Psoas muscle (tissue), 8 donors: ENCODE data around the gene PRR23C. TPM values are rescaled to one million over a fixed set of nuclear protein-coding genes. Genes with fewer than 3 reads are reported as not detected.

Source experiments
- ATAC-seq, 4 donors: fragments of 200-7000 bp; cut with Tn5 transposase; one replicate each; pipeline ENCODE4 v1.9.1; 2020; ENCODE audit warnings: moderate library complexity in 3 of 4, mild to moderate bottlenecking in 2 of 4
- DNase-seq, 2 donors: peaks; one replicate each; pipeline ENCODE4 v3.0.0-alpha.2; 2020
- H3K27ac ChIP-seq: fragments of 200-600 bp; one replicate; pipeline ENCODE4 v1.8.0; 2022
- H3K27me3 ChIP-seq, 3 donors: fragments of 200-600 bp in 1 of 3; one replicate each; pipeline versions ENCODE4 v1.6.1 to v1.8.0; 2013 to 2022; ENCODE audit warnings: low read length in 2 of 3, mild to moderate bottlenecking in 2 of 3, moderate library complexity in 1 of 3; ENCODE audit not compliant: insufficient read depth in 3 of 3
- H3K36me3 ChIP-seq, 2 donors: fragments of 200-600 bp in 1 of 2; one replicate each; pipeline versions ENCODE4 v1.6.1 to v1.8.0; 2013 to 2022; ENCODE audit warnings: low read depth in 1 of 2, mild to moderate bottlenecking in 1 of 2, moderate library complexity in 1 of 2; ENCODE audit not compliant: insufficient read depth in 1 of 2
- H3K4me1 ChIP-seq: fragments of 200-600 bp; one replicate; pipeline ENCODE4 v1.8.0; 2022
- H3K4me3 ChIP-seq: fragments of 200-600 bp; one replicate; pipeline ENCODE4 v1.8.0; 2022; ENCODE audit warnings: mild to moderate bottlenecking
- H3K9me3 ChIP-seq: fragments of 200-600 bp; one replicate; pipeline ENCODE4 v1.8.0; 2022
- WGBS, 3 donors: extraction: QIAGEN DNeasy Blood & Tissue Kit; methylation state at CpG; one replicate each; pipeline versions ENCODE4 v1.1.6 to v1.1.7; 2013; 5-methylcytosine and 5-hydroxymethylcytosine counted together
- intact Hi-C, 2 donors: fragments of 100-400 bp; cut with DNase I; formaldehyde crosslinking; loops; one replicate each; pipeline versions ENCODE4 v1.11.0 to v1.14.2; 2022
- polyA plus RNA-seq, 3 donors: library from polyadenylated mRNA; stranded (reverse); fragments of 200-250 nt; gene quantifications; one replicate each; pipeline ENCODE4 v1.2.3, GENCODE V29; 2013
- total RNA-seq, 4 donors: library from RNA; stranded (reverse); fragmentation: NEBNext Ultra II Directional in 2 of 4; extraction: Animal tissue kit (Norgen Biotek cat#: 25700) in 2 of 4; gene quantifications; one replicate each; pipeline versions ENCODE4 v1.2.1 to v1.2.4, GENCODE V29; 2021 to 2023
- TF ChIP-seq, protein P1 (sequence below): fragments of 200-600 bp; IDR thresholded peaks from one replicate; pipeline ENCODE4 v1.8.0; 2022; ENCODE audit warnings: antibody characterized with exemption
- donor health status: healthy with polysubstance abuse.
- donor health status: DM: no; HTN: no; CAD: no; lungs with moderate emphysema.
- donor health status: Bipolar disorder and iron deficiency.
- donor health status: healthy.
- donor health status: DM: yes; HTN: yes; CAD: no.
- donor health status: DM: no; HTN: no; CAD: no.
- donor health status: DM: no; HTN: no; CAD: no.
- donor health status: DM: yes; HTN: yes; CAD: no.

PRR23C gene
- total and polyA plus RNA-seq, 7 donors = not detected

DNA sequence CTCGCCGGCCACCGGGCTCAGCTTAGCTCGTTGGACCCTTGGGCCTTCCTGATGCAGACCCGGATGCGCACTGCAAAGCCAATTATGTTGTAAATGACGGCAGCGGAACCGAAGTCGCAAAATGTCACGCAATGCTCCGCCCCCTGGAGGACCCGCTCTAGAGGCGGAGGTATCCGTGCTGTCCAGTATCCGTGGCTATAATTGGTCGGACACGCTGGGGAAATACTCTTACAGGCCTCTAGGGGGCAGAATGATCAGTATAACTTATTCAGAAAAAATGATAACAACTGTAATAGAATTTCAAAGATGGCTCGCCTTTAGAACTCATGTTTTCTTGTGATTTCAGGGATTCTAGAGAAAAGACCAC, 23.8 kb downstream of the PRR23C start, which contains the start of gene PRR23B:
PRR23B (minus strand) TSS at position 59 of the 367 bp plus-strand sequence. CDS start 265 bp downstream, outside the sequence.
- intact Hi-C loops = no loop called here
- WGBS, 3 donors = 52 to 57% (median 55%) methylated on average over 19 of the region's 19 CpGs
- no peak for ATAC-seq
- TF ChIP-seq, protein P1, sequence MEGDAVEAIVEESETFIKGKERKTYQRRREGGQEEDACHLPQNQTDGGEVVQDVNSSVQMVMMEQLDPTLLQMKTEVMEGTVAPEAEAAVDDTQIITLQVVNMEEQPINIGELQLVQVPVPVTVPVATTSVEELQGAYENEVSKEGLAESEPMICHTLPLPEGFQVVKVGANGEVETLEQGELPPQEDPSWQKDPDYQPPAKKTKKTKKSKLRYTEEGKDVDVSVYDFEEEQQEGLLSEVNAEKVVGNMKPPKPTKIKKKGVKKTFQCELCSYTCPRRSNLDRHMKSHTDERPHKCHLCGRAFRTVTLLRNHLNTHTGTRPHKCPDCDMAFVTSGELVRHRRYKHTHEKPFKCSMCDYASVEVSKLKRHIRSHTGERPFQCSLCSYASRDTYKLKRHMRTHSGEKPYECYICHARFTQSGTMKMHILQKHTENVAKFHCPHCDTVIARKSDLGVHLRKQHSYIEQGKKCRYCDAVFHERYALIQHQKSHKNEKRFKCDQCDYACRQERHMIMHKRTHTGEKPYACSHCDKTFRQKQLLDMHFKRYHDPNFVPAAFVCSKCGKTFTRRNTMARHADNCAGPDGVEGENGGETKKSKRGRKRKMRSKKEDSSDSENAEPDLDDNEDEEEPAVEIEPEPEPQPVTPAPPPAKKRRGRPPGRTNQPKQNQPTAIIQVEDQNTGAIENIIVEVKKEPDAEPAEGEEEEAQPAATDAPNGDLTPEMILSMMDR = no peak
- Histone ChIP-seq H3K27me3 (no peaks in the 10 kb centered on the region), H3K27ac (no peak within 1 kb of the TSS), H3K4me1 (no peaks in the 10 kb centered on the region), H3K9me3 (peaks cover 9% of the 10 kb centered on the region), H3K4me3 (no peak within 1 kb of the TSS), H3K36me3 (no peaks in the 10 kb centered on the region)
- no peak for DNase-seq

DNA sequence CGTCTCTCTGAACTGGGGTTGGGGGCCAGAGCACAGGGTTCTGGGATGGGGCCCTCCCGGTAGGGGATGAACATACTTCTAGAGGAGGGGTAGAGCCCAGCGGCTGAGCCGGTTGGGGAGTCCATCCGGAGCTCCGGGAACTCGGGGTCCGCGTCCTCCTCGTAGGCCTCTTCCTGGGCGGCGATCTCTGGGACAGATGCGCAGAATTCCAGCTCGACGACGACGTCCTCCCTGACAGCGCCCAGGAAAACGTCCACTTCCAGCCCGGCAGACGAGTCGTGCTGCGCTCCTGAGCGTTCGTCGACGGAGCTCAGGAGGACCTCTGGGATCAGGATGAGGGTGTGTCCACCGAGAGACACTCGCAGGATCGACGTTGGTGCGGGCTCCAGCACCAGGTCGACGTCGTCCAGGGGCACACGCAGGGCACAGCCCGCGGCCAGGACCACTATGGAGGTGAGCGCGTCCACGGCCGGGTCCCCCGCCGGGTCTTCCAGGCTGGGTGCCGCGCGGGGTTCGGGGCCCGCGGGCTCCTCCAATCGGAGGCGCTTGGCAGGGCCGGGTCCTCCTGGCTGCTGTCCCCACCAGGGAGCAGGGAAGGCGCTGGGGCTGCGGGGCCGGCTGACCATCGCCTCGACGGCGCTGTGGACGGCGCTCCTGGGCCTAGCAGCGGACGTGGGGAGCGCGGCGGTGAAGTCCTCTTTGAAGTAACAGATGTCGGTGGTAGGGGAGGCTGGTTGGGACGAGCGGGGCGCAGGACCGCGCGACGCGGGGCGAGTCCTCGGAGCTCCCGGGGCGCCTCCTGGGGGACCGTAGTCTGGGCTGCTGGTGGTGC, 24.4 kb downstream of the PRR23C start:
- 54 to 61% (median 56%) methylated on average over 75 to 81 of the region's 81 CpGs for WGBS, 3 donors
- intact Hi-C loops = no loop called here
- DNase-seq (no peak), ATAC-seq (no peak)
- H3K4me3 ChIP-seq = no peak overlapping the region
- peaks cover 9% of the 10 kb centered on the region for H3K9me3 ChIP-seq
- H3K27ac ChIP-seq = no peak overlapping the region
- TF ChIP-seq, protein P1 = no peak
- no peaks in the 10 kb centered on the region for H3K4me1 ChIP-seq
- no peaks in the 10 kb centered on the region for H3K36me3 ChIP-seq
- no peaks in the 10 kb centered on the region for H3K27me3 ChIP-seq

DNA sequence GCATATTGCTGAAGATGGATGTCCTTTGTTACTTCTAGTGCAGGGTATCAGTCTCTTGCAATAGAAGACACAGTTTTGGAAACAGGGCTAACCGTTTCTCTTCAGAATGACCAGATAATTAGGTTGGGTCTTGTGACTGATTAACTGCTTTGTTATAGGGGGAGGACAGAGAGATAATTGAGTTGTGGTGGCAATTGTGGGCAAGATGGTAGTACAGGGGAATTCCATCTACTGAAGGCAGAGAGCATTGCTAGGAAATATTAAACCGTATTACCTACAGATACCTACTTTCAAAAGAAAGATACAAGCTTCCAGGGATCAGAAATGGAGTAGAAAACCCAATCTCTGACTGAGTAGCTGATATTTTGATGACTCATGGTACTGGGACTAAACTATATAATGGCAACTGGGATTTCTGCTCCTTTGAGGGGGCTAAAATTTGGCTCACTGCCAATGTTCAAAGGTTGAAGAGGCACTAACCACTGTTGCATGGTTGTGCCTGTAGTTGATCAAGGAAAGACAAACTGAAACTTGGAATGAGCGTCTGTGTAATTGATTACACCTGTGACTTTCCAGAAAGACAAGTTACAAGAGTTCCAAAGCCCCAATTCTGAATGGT, 28.2 kb downstream of the PRR23C start:
- Histone ChIP-seq H3K27ac (no peak overlapping the region), H3K4me3 (no peak overlapping the region), H3K27me3 (no peaks in the 10 kb centered on the region), H3K4me1 (no peaks in the 10 kb centered on the region), H3K9me3 (peaks cover 6% of the 10 kb centered on the region), H3K36me3 (no peaks in the 10 kb centered on the region)
- intact Hi-C loops = no loop called here
- TF ChIP-seq, protein P1 = no peak
- 78 to 79% (median 78%) methylated on average over 3 of the region's 3 CpGs for WGBS, 3 donors
- DNase-seq = no peak
- ATAC-seq = no peak

DNA sequence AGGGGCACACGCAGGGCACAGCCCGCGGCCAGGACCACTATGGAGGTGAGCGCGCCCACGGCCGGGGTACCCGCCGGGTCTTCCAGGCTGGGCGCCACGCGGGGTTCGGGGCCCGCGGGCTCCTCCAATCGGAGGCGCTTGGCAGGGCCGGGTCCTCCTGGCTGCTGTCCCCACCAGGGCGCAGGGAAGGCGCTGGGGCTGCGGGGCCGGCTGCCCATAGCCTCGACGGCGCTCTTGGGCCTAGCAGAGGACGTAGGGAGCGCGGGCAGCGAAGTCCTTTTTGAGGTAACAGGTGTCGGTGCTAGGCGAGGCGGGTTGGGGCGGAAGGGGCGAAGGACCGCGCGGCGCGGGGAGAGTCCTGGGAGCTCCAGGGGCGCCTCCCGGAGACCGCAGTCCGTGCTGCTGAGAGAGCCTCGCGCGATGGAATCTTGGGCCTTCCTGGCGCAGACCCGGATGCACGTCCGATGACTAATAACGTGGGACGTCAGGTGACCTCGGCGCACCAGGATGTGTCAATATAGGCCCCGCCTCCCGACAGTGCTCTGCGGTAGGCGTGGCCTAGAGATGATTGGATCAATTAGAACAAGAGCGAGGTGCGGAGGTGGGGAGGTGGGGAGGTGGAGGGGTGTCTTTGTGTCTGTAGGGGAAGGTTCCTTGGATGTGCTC, 38.5 kb downstream of the PRR23C start, which contains the start of gene PRR23A:
PRR23A (minus strand) TSS at position 218 of the 666 bp plus-strand sequence; CDS start at position 218, 0 bp downstream.
- H3K9me3 ChIP-seq = peaks cover 5% of the 10 kb centered on the region
- H3K27me3 ChIP-seq = no peaks in the 10 kb centered on the region
- H3K27ac ChIP-seq = no peak within 1 kb of the TSS
- no peak for DNase-seq
- ATAC-seq = no peak
- no peaks in the 10 kb centered on the region for H3K36me3 ChIP-seq
- H3K4me3 ChIP-seq = no peak within 1 kb of the TSS
- H3K4me1 ChIP-seq = no peaks in the 10 kb centered on the region
- intact Hi-C loops = no loop called here
- TF ChIP-seq, protein P1 = no peak
- 70 to 79% (median 71%) methylated on average over 58 to 60 of the region's 60 CpGs for WGBS, 3 donors
